Activated CD4-positive, alpha-beta T cell treated with anti-CD3 and anti-CD28 coated beads, Interleukin-2, amount 10 ng/mL, durations not matched to agents 7 days and 5 days (primary cell): ENCODE results near the gene GTF2E1. TPM values are rescaled to one million over a fixed set of nuclear protein-coding genes. Genes with fewer than 3 reads are reported as not detected.
A peak's percentile ranks its signal among the peaks of the same experiment; 100 is the strongest.
"Not testable (repeated sequence)": the region's sequence is repeated elsewhere in the genome, so short reads cannot be mapped to it uniquely, and the experiment has no call there.

Experiments used
- CTCF ChIA-PET: fragments of 350-600 bp; sonication (Branson Sonifier 250); formaldehyde crosslinking; loops from one replicate; lab custom pipeline; 2021; ENCODE audit warnings: antibody characterized with exemption; lab: Charles Lee
- POLR2A ChIA-PET: fragments of 350-600 bp; sonication (Branson Sonifier 250); formaldehyde crosslinking; loops from one replicate; lab custom pipeline; 2021; ENCODE audit warnings: antibody characterized with exemption; lab: Charles Lee
- DNase-seq: peaks from one replicate; pipeline ENCODE4 v3.0.0-alpha.2; 2020
- H3K27ac Mint-ChIP-seq: one replicate; pipeline ENCODE4 v1.8.0; 2021; ENCODE audit warnings: mild to moderate bottlenecking, moderate library complexity, mixed read lengths
- H3K27me3 Mint-ChIP-seq: one replicate; pipeline ENCODE4 v1.8.0; 2021; ENCODE audit warnings: mixed read lengths
- H3K36me3 Mint-ChIP-seq: one replicate; pipeline ENCODE4 v1.8.0; 2021; ENCODE audit warnings: low read depth, mixed read lengths
- H3K4me1 Mint-ChIP-seq: one replicate; pipeline ENCODE4 v1.8.0; 2021; ENCODE audit warnings: mixed read lengths
- H3K4me3 Mint-ChIP-seq: one replicate; pipeline ENCODE4 v1.8.0; 2021; ENCODE audit warnings: mild to moderate bottlenecking, moderate library complexity, mixed read lengths
- H3K9me3 Mint-ChIP-seq: one replicate; pipeline ENCODE4 v1.8.0; 2021; ENCODE audit warnings: mixed read lengths
- total RNA-seq, 2 experiments: library from RNA; stranded (reverse); gene quantifications; one replicate each; pipeline ENCODE4 v1.2.3, GENCODE V29; 2021

GTF2E1 gene
- total RNA-seq, 2 experiments from 2014 or later, result 30.2 to 33.2 TPM

- Mint-ChIP-seq H3K27me3 (no peaks in the 10 kb centered on the region), H3K36me3 (peaks cover 23% of the 10 kb centered on the region), H3K27ac (no peak overlapping the region), H3K4me3 (no peak overlapping the region), H3K4me1 (peaks cover 12% of the 10 kb centered on the region), H3K9me3 (no peaks in the 10 kb centered on the region)
- POLR2A ChIA-PET, result no interaction called here
- DNase-seq, result no peak
- CTCF ChIA-PET, result interaction anchor here (1.0 to 1.5 kb wide), 2 partner anchors 14 to 196 kb away, joined by 3 to 4 read pairs; no protein-coding TSS in a partner anchor
Observed at GRCh38 chr3:120763601-120764000, 21.1 kb downstream of the GTF2E1 start.

- ChIA-PET CTCF (interaction anchor here (1.5 kb wide), 1 partner anchor 196 kb away, joined by 4 read pairs; no protein-coding TSS in a partner anchor), POLR2A (no interaction called here)
- Mint-ChIP-seq H3K27ac (no peak overlapping the region), H3K4me3 (no peak overlapping the region), H3K9me3 (no peaks in the 10 kb centered on the region), H3K4me1 (peaks cover 12% of the 10 kb centered on the region), H3K27me3 (no peaks in the 10 kb centered on the region), H3K36me3 (peaks cover 17% of the 10 kb centered on the region)
- DNase-seq, result no peak
Observed at GRCh38 chr3:120764206-120764605, 21.7 kb downstream of the GTF2E1 start.

GRCh38 chr3:120765830-120766493, 23.4 kb downstream of the GTF2E1 start:
- no peak overlapping the region for H3K27ac Mint-ChIP-seq
- no peaks in the 10 kb centered on the region for H3K27me3 Mint-ChIP-seq
- H3K36me3 Mint-ChIP-seq, result peaks cover 14% of the 10 kb centered on the region
- no peaks in the 10 kb centered on the region for H3K9me3 Mint-ChIP-seq
- H3K4me3 Mint-ChIP-seq, result no peak overlapping the region
- H3K4me1 Mint-ChIP-seq, result peaks cover 12% of the 10 kb centered on the region
- DNase-seq, result no peak
- CTCF ChIA-PET, result interaction anchor here (0.6 to 1.4 kb wide), 6 partner anchors 9 to 161 kb away, joined by 3 to 5 read pairs (median 4); partner anchors contain the start of genes GTF2E1 and RABL3
- POLR2A ChIA-PET, result no interaction called here

GRCh38 chr3:120766576-120766975, 24.0 kb downstream of the GTF2E1 start:
- no peak overlapping the region for H3K4me3 Mint-ChIP-seq
- peaks cover 18% of the 10 kb centered on the region for H3K36me3 Mint-ChIP-seq
- ChIA-PET CTCF (interaction anchor here (1.1 to 1.4 kb wide), 5 partner anchors 10 to 162 kb away, joined by 3 to 5 read pairs (median 4); partner anchors contain the start of genes GTF2E1 and RABL3), POLR2A (no interaction called here)
- H3K4me1 Mint-ChIP-seq, result peaks cover 14% of the 10 kb centered on the region
- no peaks in the 10 kb centered on the region for H3K9me3 Mint-ChIP-seq
- H3K27ac Mint-ChIP-seq, result no peak overlapping the region
- no peak for DNase-seq
- no peaks in the 10 kb centered on the region for H3K27me3 Mint-ChIP-seq

- no peak overlapping the region for H3K4me3 Mint-ChIP-seq
- H3K9me3 Mint-ChIP-seq, result no peaks in the 10 kb centered on the region
- H3K4me1 Mint-ChIP-seq, result peaks cover 15% of the 10 kb centered on the region
- H3K27ac Mint-ChIP-seq, result no peak overlapping the region
- peaks cover 18% of the 10 kb centered on the region for H3K36me3 Mint-ChIP-seq
- ChIA-PET CTCF (interaction anchor here (1.2 kb wide), 1 partner anchor 24 kb away, joined by 4 read pairs; the partner anchor contains the start of genes GTF2E1 and RABL3), POLR2A (no interaction called here)
- H3K27me3 Mint-ChIP-seq, result no peaks in the 10 kb centered on the region
- no peak for DNase-seq
Observed at GRCh38 chr3:120767106-120767505, 24.6 kb downstream of the GTF2E1 start.

- no peak overlapping the region for H3K4me3 Mint-ChIP-seq
- CTCF ChIA-PET, result no interaction called here
- POLR2A ChIA-PET, result no interaction called here
- H3K9me3 Mint-ChIP-seq, result no peaks in the 10 kb centered on the region
- no peaks in the 10 kb centered on the region for H3K27me3 Mint-ChIP-seq
- no peak overlapping the region for H3K27ac Mint-ChIP-seq
- H3K4me1 Mint-ChIP-seq, result peaks cover 20% of the 10 kb centered on the region
- H3K36me3 Mint-ChIP-seq, result peaks cover 20% of the 10 kb centered on the region
- DNase-seq, result no peak
Observed at GRCh38 chr3:120769436-120769835, 26.9 kb downstream of the GTF2E1 start.

- Mint-ChIP-seq H3K4me3 (no peak overlapping the region), H3K27me3 (no peaks in the 10 kb centered on the region), H3K27ac (no peak overlapping the region), H3K4me1 (peaks cover 17% of the 10 kb centered on the region), H3K9me3 (no peaks in the 10 kb centered on the region), H3K36me3 (peaks cover 20% of the 10 kb centered on the region)
- DNase-seq, result no peak
- ChIA-PET CTCF (no interaction called here), POLR2A (no interaction called here)
Observed at GRCh38 chr3:120770891-120771290, 28.3 kb downstream of the GTF2E1 start.

GRCh38 chr3:120772081-120772480, 29.5 kb downstream of the GTF2E1 start:
- Mint-ChIP-seq H3K9me3 (no peaks in the 10 kb centered on the region), H3K4me3 (no peak overlapping the region), H3K27me3 (no peaks in the 10 kb centered on the region), H3K4me1 (peaks cover 13% of the 10 kb centered on the region), H3K27ac (no peak overlapping the region), H3K36me3 (peaks cover 23% of the 10 kb centered on the region)
- DNase-seq, result no peak
- ChIA-PET POLR2A (no interaction called here), CTCF (interaction anchor here (1.1 kb wide), 1 partner anchor 11 kb away, joined by 3 read pairs; no protein-coding TSS in a partner anchor)

GRCh38 chr3:120773932-120774331, 31.4 kb downstream of the GTF2E1 start:
- CTCF ChIA-PET, result interaction anchor here (2.1 kb wide), 1 partner anchor 21 kb away, joined by 6 read pairs; no protein-coding TSS in a partner anchor
- Mint-ChIP-seq H3K36me3 (peaks cover 27% of the 10 kb centered on the region), H3K27ac (no peak overlapping the region), H3K27me3 (no peaks in the 10 kb centered on the region), H3K9me3 (no peaks in the 10 kb centered on the region), H3K4me3 (no peak overlapping the region), H3K4me1 (peaks cover 13% of the 10 kb centered on the region)
- peak; percentile 12 for DNase-seq
- POLR2A ChIA-PET, result interaction anchor here (0.6 kb wide), 1 partner anchor 214 kb away, joined by 6 read pairs; no protein-coding TSS in a partner anchor

GRCh38 chr3:120775411-120775810, 32.9 kb downstream of the GTF2E1 start:
- H3K4me1 Mint-ChIP-seq, result peaks cover 13% of the 10 kb centered on the region
- ChIA-PET POLR2A (no interaction called here), CTCF (no interaction called here)
- H3K27me3 Mint-ChIP-seq, result no peaks in the 10 kb centered on the region
- H3K9me3 Mint-ChIP-seq, result no peaks in the 10 kb centered on the region
- DNase-seq, result no peak
- H3K27ac Mint-ChIP-seq, result no peak overlapping the region
- peaks cover 28% of the 10 kb centered on the region for H3K36me3 Mint-ChIP-seq
- H3K4me3 Mint-ChIP-seq, result no peak overlapping the region

GRCh38 chr3:120778776-120779175, 36.2 kb downstream of the GTF2E1 start:
- no peak for DNase-seq
- Mint-ChIP-seq H3K27me3 (no peaks in the 10 kb centered on the region), H3K9me3 (no peaks in the 10 kb centered on the region), H3K4me1 (no peaks in the 10 kb centered on the region), H3K27ac (no peak overlapping the region), H3K36me3 (peaks cover 22% of the 10 kb centered on the region), H3K4me3 (no peak overlapping the region)
- ChIA-PET POLR2A (no interaction called here), CTCF (no interaction called here)

- ChIA-PET POLR2A (no interaction called here), CTCF (interaction anchor here (1.5 kb wide), 1 partner anchor 13 kb away, joined by 6 read pairs; no protein-coding TSS in a partner anchor)
- H3K27me3 Mint-ChIP-seq, result no peaks in the 10 kb centered on the region
- no peak for DNase-seq
- H3K4me3 Mint-ChIP-seq, result no peak overlapping the region
- H3K27ac Mint-ChIP-seq, result no peak overlapping the region
- no peaks in the 10 kb centered on the region for H3K9me3 Mint-ChIP-seq
- no peaks in the 10 kb centered on the region for H3K4me1 Mint-ChIP-seq
- peaks cover 22% of the 10 kb centered on the region for H3K36me3 Mint-ChIP-seq
Observed at GRCh38 chr3:120780977-120781376, 38.4 kb downstream of the GTF2E1 start.

GRCh38 chr3:120785832-120786231, 43.3 kb downstream of the GTF2E1 start:
- H3K27ac Mint-ChIP-seq, H3K4me1 Mint-ChIP-seq, H3K9me3 Mint-ChIP-seq, H3K4me3 Mint-ChIP-seq, H3K27me3 Mint-ChIP-seq, POLR2A ChIA-PET, DNase-seq: not testable (repeated sequence)
- CTCF ChIA-PET, result interaction anchor here (0.8 kb wide), 1 partner anchor 9 kb away, joined by 3 read pairs; no protein-coding TSS in a partner anchor
- H3K36me3 Mint-ChIP-seq, result peaks cover 12% of the 10 kb centered on the region
